ENCODE data around the gene PLEKHH2. TPM values are rescaled to one million over a fixed set of nuclear protein-coding genes. Genes with fewer than 3 reads are reported as not detected.
A peak's percentile ranks its signal among the peaks of the same experiment; 100 is the strongest.

PLEKHH2 gene
- total RNA-seq, 2 donors from 2014 or later: 5.6 to 10.4 TPM

DNA sequence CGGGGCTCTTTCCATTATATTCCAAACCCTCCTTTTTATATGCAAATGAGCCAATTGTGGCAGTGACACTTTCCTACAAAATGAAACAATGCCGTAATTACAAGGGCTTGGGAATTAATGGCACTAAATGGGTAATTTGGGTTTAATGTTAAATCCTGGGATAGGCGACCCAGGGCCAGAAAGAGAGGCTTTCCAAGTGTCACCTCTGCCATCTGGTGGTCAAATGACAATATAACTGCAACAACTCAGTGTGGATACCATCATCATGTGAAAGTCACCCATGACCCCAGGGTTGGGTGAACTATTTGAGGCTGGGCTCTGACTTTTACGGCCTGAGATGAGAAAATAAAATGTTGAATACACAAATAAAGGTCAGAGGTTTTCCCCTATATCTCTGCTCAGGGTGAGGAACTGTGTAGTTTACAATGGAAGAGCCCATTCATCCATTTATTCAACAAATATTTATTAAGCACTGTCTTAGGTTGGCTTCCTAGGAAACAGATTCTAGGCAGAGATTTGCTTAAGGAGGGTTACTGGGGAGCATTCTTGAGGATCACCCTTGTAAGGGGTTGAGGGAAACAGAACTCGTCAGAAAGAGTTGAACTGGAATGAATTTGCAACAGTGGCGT is 27.7 kb upstream of the PLEKHH2 start:
- no peak for TF ChIP-seq POLR2A (IDR thresholded peaks at IDR 0.05)
- TF ChIP-seq, protein P1, sequence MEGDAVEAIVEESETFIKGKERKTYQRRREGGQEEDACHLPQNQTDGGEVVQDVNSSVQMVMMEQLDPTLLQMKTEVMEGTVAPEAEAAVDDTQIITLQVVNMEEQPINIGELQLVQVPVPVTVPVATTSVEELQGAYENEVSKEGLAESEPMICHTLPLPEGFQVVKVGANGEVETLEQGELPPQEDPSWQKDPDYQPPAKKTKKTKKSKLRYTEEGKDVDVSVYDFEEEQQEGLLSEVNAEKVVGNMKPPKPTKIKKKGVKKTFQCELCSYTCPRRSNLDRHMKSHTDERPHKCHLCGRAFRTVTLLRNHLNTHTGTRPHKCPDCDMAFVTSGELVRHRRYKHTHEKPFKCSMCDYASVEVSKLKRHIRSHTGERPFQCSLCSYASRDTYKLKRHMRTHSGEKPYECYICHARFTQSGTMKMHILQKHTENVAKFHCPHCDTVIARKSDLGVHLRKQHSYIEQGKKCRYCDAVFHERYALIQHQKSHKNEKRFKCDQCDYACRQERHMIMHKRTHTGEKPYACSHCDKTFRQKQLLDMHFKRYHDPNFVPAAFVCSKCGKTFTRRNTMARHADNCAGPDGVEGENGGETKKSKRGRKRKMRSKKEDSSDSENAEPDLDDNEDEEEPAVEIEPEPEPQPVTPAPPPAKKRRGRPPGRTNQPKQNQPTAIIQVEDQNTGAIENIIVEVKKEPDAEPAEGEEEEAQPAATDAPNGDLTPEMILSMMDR (IDR thresholded peaks at IDR 0.05): peak; percentile 41 to 67 (median 61)
- WGBS, 2 donors: 29 to 39% methylated on average over 6 of the region's 6 CpGs
- no peaks in the 10 kb centered on the region for H3K27me3 ChIP-seq
- intact Hi-C loops (cut with DNase I): no loop called here
- no peak overlapping the region for H3K27ac ChIP-seq
- H3K4me1 ChIP-seq: no peaks in the 10 kb centered on the region
- H3K36me3 ChIP-seq (replicated peaks in 1 of 2; ENCODE audit: insufficient read depth in 1 of 2, low read depth in 2 of 2): no peaks in the 10 kb centered on the region
- H3K4me3 ChIP-seq: no peak overlapping the region
- no peaks in the 10 kb centered on the region for H3K9me3 ChIP-seq
- ATAC-seq (peak; percentile 82), DNase-seq (peak; percentile 31 to 53 (median 46))

DNA sequence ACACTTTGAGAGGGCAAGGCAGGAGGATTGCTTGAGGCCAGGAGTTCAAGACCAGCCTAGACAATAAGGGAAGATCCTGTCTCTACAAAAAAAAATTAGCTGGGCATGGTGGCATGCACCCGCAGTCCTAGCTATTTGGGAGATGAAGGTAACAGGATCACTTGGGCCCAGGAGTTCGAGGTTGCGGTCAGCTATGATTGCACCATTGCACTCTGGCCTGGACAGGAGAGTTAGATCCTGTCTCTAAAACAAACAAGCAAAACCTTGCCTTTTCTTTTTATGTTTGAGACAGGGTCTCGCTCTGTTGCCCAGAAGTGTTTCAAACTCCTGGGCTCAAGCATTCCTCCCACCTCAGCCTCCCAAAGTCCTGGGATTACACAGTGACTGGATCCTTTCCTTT is 26.7 kb upstream of the PLEKHH2 start:
- H3K27me3 ChIP-seq: no peaks in the 10 kb centered on the region
- DNase-seq (no peak), ATAC-seq (no peak)
- intact Hi-C loops (cut with DNase I): no loop called here
- no peaks in the 10 kb centered on the region for H3K9me3 ChIP-seq
- WGBS, 2 donors: 70 to 79% methylated on average over 4 of the region's 4 CpGs
- H3K4me1 ChIP-seq: no peaks in the 10 kb centered on the region
- H3K27ac ChIP-seq: no peak overlapping the region
- no peak overlapping the region for H3K4me3 ChIP-seq
- no peak for TF ChIP-seq POLR2A (IDR thresholded peaks at IDR 0.05)
- TF ChIP-seq, protein P1 (IDR thresholded peaks at IDR 0.05): no peak
- no peaks in the 10 kb centered on the region for H3K36me3 ChIP-seq (replicated peaks in 1 of 2; ENCODE audit: insufficient read depth in 1 of 2, low read depth in 2 of 2)

DNA sequence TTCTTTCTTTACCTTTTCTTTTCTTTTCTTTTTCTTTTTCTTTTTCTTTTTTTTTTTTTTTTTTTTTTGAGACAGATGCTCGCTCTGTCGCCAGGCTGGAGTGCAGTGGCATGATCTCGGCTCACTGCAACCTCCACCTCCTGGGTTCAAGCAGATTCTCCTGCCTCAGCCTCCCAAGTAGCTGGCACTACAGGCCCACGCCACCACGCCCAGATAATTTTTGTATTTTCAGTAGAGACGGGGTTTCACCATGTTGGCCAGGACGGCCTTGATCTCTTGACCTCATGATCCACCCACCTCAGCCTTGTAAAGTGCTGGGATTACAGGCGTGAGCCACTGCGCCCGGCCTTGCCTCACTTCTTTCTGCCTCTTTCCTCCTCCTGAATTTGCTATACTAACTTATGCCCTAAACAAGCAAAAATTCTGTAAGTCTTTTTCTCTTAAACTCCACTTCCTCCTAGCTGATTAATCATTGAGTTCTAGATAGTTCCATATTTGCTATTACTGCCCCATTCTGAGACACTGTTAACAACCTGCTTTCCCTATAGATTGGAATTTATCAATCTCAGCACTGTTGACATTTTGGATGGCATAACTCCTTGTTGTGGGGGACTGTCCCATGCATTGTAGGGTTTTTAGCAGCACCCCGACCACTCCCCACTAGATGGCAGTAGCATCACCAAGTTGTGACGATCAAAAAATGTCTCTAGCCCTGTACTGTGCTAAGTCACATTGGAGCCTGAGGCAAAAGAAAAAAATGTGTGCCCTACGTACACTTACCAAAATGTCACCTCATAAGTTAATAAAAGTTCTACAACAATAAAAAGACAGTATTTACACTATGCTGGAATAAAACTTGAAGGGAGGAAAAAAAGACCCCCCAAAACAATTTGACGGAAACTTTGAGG is 24.8 kb upstream of the PLEKHH2 start:
- no peak overlapping the region for H3K27ac ChIP-seq
- peak; percentile 88 for ATAC-seq
- no peaks in the 10 kb centered on the region for H3K36me3 ChIP-seq (replicated peaks in 1 of 2; ENCODE audit: insufficient read depth in 1 of 2, low read depth in 2 of 2)
- no peak for TF ChIP-seq POLR2A (IDR thresholded peaks at IDR 0.05)
- TF ChIP-seq, protein P1 (IDR thresholded peaks at IDR 0.05): peak; percentile 53 to 84 (median 70)
- intact Hi-C loops (cut with DNase I): no loop called here
- 37 to 44% methylated on average over 14 of the region's 14 CpGs for WGBS, 2 donors
- no peaks in the 10 kb centered on the region for H3K4me1 ChIP-seq
- DNase-seq: peak; percentile 66 to 81 (median 73)
- no peak overlapping the region for H3K4me3 ChIP-seq
- no peaks in the 10 kb centered on the region for H3K27me3 ChIP-seq
- no peaks in the 10 kb centered on the region for H3K9me3 ChIP-seq

DNA sequence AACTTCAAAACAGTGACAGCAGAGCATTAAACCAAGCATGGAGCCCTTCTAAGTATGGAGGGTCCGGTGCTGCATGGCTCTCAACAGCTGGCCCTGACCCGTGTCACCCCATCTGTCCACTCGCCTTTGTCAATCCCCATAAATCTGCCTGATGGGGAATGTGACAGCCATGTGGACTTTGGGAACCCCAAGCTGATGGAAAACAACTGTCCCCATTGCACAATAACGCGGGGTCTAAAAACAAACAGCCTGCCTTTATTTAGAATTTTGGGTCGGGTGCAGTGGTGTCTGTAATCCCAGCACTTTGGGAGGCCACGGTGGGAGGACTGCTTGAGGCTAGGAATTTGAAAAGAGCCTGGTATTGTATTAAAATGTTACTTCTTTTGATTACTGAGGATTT is 24.1 kb upstream of the PLEKHH2 start:
- no peak for TF ChIP-seq POLR2A (IDR thresholded peaks at IDR 0.05)
- TF ChIP-seq, protein P1 (IDR thresholded peaks at IDR 0.05): no peak
- intact Hi-C loops (cut with DNase I): no loop called here
- Histone ChIP-seq H3K4me3 (no peak overlapping the region), H3K36me3 (replicated peaks in 1 of 2; ENCODE audit: insufficient read depth in 1 of 2, low read depth in 2 of 2) (no peaks in the 10 kb centered on the region), H3K27ac (no peak overlapping the region), H3K9me3 (no peaks in the 10 kb centered on the region), H3K27me3 (no peaks in the 10 kb centered on the region), H3K4me1 (no peaks in the 10 kb centered on the region)
- WGBS, 2 donors: 79 to 80% methylated on average over 7 of the region's 7 CpGs
- ATAC-seq (no peak), DNase-seq (no peak)

Measured in body of pancreas (tissue), 4 donors.